ENCODE data around the gene CES3. TPM values are rescaled to one million over a fixed set of nuclear protein-coding genes. Genes with fewer than 3 reads are reported as not detected.

Gene CES3
- total and polyA plus RNA-seq, 9 of the 15 experiments (the other 6 are each of a cell fraction or from before 2014, with no cell fraction given) = 0.06 to 2.2 (median 0.68) TPM

DNA sequence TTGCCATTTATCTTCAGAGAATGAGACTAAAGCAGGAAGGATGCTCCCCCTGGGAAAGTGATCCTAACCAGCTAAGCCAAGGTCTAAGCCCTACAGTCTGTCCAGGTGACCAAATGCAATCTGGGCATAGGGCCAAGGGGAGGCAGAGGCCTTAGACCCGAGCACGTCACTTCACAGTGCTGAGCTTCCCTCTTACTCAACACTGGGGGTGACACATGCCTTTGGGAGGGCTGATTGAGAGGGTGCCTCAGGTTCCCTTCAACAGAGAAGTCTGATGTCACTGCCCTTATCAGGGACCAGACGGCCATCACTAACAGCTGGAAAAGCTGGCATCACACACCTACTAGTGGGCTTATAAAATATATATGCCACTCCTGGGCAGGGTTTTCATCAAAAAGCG lies 30.9 kb upstream of the CES3 start (continued):
- TF ChIP-seq, protein P1, sequence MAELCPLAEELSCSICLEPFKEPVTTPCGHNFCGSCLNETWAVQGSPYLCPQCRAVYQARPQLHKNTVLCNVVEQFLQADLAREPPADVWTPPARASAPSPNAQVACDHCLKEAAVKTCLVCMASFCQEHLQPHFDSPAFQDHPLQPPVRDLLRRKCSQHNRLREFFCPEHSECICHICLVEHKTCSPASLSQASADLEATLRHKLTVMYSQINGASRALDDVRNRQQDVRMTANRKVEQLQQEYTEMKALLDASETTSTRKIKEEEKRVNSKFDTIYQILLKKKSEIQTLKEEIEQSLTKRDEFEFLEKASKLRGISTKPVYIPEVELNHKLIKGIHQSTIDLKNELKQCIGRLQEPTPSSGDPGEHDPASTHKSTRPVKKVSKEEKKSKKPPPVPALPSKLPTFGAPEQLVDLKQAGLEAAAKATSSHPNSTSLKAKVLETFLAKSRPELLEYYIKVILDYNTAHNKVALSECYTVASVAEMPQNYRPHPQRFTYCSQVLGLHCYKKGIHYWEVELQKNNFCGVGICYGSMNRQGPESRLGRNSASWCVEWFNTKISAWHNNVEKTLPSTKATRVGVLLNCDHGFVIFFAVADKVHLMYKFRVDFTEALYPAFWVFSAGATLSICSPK (IDR thresholded peaks at IDR 0.05; ENCODE audit: borderline replicate concordance) = no peak
- TF ChIP-seq, protein P2, sequence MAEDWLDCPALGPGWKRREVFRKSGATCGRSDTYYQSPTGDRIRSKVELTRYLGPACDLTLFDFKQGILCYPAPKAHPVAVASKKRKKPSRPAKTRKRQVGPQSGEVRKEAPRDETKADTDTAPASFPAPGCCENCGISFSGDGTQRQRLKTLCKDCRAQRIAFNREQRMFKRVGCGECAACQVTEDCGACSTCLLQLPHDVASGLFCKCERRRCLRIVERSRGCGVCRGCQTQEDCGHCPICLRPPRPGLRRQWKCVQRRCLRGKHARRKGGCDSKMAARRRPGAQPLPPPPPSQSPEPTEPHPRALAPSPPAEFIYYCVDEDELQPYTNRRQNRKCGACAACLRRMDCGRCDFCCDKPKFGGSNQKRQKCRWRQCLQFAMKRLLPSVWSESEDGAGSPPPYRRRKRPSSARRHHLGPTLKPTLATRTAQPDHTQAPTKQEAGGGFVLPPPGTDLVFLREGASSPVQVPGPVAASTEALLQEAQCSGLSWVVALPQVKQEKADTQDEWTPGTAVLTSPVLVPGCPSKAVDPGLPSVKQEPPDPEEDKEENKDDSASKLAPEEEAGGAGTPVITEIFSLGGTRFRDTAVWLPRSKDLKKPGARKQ (CRISPR knock-in tag; IDR thresholded peaks at IDR 0.05) = no peak
- TF ChIP-seq, protein P3, sequence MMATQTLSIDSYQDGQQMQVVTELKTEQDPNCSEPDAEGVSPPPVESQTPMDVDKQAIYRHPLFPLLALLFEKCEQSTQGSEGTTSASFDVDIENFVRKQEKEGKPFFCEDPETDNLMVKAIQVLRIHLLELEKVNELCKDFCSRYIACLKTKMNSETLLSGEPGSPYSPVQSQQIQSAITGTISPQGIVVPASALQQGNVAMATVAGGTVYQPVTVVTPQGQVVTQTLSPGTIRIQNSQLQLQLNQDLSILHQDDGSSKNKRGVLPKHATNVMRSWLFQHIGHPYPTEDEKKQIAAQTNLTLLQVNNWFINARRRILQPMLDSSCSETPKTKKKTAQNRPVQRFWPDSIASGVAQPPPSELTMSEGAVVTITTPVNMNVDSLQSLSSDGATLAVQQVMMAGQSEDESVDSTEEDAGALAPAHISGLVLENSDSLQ (IDR thresholded peaks at IDR 0.05) = peak; percentile 43
- TF ChIP-seq FOSL1 (tag; conservative IDR thresholded peaks at IDR 0.05) (peak; percentile 71), NFRKB (IDR thresholded peaks at IDR 0.05; ENCODE audit: low read depth) (no peak), HMGN3 (IDR thresholded peaks at IDR 0.05; ENCODE audit: borderline replicate concordance, extremely low read depth, insufficient read length, low read depth, low read length) (no peak), SMARCC2 (IDR thresholded peaks at IDR 0.05; ENCODE audit: low read depth) (no peak), ZBED1 (IDR thresholded peaks at IDR 0.05) (no peak), ZSCAN29 (IDR thresholded peaks at IDR 0.05) (no peak), SUPT5H (IDR thresholded peaks at IDR 0.05) (no peak), CCNT2 (IDR thresholded peaks at IDR 0.05; ENCODE audit: borderline replicate concordance, extremely low read depth, insufficient read length, low read depth, low read length) (no peak), CREM (IDR thresholded peaks at IDR 0.05; ENCODE audit: low read depth) (peak; percentile 69), NEUROD1 (IDR thresholded peaks at IDR 0.05; ENCODE audit: borderline replicate concordance, low read depth, low read length, partially characterized antibody) (no peak), ZNF311 (CRISPR knock-in tag; IDR thresholded peaks at IDR 0.05) (no peak), ZEB2 (IDR thresholded peaks at IDR 0.05) (0 out of 2 replicates have a peak, but pooled peaks have one; percentile 23), EWSR1 (IDR thresholded peaks at IDR 0.05; ENCODE audit: borderline replicate concordance, low read depth, partially characterized antibody) (no peak), ATF3 (IDR thresholded peaks at IDR 0.05) (peak; percentile 84), ATF3 (CRISPR knock-in tag; conservative IDR thresholded peaks at IDR 0.05) (no peak), ZNF740 (CRISPR knock-in tag; IDR thresholded peaks at IDR 0.05) (no peak), ZNF740 (tag; IDR thresholded peaks at IDR 0.05) (no peak), ZNF253 (CRISPR knock-in tag; conservative IDR thresholded peaks at IDR 0.05) (no peak), TCF3 (CRISPR knock-in tag; IDR thresholded peaks at IDR 0.05) (peak; percentile 24; the same call in 1 of the 2 replicates), SP2 (IDR thresholded peaks at IDR 0.05; ENCODE audit: extremely low read depth, low read depth, low read length, poor library complexity, severe bottlenecking) (no peak), MTA3 (IDR thresholded peaks at IDR 0.05; ENCODE audit: borderline replicate concordance) (0 out of 2 replicates have a peak, but pooled peaks have one; percentile 34)

Data from K562 (cell line).